Suprapubic skin (tissue), 3 donors: ENCODE measurements around the gene GLT8D2.

Experiments
- POLR2A ChIP-seq, 2 donors: fragments of 450-650 bp; IDR thresholded peaks; one replicate each; pipeline ENCODE4 v1.6.1; 2017; ENCODE audit warnings: antibody characterized with exemption in 2 of 2, mild to moderate bottlenecking in 2 of 2, moderate library complexity in 2 of 2
- TF ChIP-seq, protein P1 (sequence below), 2 donors: fragments of 200-600 bp in 1 of 2; fragments of 450-650 bp in 1 of 2; sonication (generic) in 1 of 2; IDR thresholded peaks; one replicate each; pipeline ENCODE4 v1.5.1; 2016 to 2019; ENCODE audit warnings: antibody characterized with exemption in 2 of 2, mild to moderate bottlenecking in 1 of 2, moderate library complexity in 1 of 2

DNA sequence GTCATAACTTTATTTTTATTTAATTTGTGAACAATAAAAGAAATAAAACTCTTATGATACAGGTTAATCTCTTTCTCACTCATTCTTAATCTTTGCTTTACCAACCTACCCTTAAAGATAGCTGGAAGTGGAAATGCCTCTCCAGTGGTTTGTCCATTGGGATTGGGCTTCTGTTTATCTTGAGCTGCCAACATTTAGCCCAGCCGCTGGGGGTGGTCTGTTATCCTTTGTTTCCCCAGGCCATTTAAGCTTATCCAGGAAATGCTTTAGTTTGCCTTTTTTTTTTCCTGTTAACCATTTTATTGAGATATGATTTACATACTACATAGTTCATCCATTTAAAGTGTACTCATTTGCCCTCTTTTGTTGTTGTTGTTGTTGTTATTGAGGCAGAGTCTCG, 76.1 kb downstream of the GLT8D2 start:
- TF ChIP-seq, protein P1, sequence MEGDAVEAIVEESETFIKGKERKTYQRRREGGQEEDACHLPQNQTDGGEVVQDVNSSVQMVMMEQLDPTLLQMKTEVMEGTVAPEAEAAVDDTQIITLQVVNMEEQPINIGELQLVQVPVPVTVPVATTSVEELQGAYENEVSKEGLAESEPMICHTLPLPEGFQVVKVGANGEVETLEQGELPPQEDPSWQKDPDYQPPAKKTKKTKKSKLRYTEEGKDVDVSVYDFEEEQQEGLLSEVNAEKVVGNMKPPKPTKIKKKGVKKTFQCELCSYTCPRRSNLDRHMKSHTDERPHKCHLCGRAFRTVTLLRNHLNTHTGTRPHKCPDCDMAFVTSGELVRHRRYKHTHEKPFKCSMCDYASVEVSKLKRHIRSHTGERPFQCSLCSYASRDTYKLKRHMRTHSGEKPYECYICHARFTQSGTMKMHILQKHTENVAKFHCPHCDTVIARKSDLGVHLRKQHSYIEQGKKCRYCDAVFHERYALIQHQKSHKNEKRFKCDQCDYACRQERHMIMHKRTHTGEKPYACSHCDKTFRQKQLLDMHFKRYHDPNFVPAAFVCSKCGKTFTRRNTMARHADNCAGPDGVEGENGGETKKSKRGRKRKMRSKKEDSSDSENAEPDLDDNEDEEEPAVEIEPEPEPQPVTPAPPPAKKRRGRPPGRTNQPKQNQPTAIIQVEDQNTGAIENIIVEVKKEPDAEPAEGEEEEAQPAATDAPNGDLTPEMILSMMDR (IDR thresholded peaks at IDR 0.05) = no peak
- no peak for TF ChIP-seq POLR2A (IDR thresholded peaks at IDR 0.05)
